NOMO-1 (cell line): ENCODE data around the gene SSU72.
"Not testable (repeated sequence)": the region's sequence is repeated elsewhere in the genome, so short reads cannot be mapped to it uniquely, and the experiment has no call there.

Experiments
- DNase-seq, 2 experiments: peaks; one replicate each; lab custom pipeline; 2025; ENCODE audit not compliant: unreplicated experiment in 2 of 2; lab: John Stamatoyannopoulos, UW

Gene SSU72

DNA sequence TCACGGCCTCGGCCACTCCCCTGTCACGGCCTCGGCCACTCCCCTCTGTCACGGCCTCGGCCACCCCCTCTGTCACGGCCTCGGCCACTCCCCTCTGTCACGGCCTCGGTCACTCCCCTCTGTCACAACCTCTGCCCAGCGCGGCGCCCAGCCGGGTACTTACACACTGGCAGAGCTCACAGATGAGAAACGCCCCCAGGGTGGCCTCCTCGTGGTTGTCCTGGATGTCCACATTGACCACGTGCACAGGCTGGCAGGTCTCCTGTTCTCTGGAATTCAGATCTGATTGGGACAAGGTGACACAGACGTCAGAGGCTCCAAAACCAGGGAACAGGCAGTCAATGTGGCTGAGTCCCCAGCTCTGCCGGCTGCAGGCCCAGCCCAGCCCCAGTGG lies 31.0 kb downstream of the SSU72 start:
- DNase-seq = no peak

DNA sequence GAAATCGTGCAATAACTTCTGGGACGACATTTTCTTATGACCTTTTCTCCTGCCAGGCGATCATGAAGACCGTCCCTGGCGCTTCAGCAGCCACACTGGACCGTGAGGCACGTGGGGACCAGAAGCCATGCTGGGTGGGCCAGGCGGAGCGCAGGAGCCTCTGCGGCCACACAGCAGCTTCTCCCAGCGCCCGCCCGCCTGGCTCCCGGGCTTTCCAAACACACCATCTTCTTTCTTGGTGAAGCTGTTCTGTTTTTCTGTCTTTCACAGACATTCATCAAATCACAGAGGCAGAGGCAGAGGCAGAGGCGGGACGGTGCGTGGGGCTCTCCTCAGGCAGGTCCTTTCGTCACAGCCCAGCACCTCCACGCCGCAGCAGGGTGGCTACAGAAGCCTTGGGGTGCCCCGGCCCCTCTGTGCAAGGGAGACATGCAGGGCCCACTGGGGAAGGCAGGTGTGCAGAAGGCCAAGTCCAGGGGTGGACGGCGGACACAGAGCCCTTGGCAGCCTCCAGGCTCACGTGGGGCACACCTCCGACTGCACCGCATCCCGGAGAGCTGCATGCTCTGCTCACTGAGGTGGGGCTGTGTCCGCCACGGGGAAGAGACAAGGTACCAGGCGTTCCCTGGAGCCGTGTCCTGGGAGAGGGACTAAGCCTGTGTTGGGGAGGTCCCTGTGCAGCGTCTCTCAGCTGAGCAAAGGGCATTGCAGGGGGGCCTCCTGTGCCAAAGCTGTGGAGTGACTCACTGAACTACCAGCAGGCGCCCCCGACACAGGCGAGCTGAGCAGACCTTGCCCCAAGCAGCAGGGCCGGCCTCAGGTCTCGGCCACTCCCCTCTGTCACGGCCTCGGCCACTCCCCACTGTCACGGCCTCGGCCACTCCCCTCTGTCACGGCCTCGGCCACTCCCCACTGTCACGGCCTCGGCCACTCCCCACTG lies 31.6 kb downstream of the SSU72 start:
- no peak for DNase-seq

- no peak for DNase-seq
Observed at GRCh38 chr1:1541956-1542765, 32.5 kb downstream of the SSU72 start.

DNA sequence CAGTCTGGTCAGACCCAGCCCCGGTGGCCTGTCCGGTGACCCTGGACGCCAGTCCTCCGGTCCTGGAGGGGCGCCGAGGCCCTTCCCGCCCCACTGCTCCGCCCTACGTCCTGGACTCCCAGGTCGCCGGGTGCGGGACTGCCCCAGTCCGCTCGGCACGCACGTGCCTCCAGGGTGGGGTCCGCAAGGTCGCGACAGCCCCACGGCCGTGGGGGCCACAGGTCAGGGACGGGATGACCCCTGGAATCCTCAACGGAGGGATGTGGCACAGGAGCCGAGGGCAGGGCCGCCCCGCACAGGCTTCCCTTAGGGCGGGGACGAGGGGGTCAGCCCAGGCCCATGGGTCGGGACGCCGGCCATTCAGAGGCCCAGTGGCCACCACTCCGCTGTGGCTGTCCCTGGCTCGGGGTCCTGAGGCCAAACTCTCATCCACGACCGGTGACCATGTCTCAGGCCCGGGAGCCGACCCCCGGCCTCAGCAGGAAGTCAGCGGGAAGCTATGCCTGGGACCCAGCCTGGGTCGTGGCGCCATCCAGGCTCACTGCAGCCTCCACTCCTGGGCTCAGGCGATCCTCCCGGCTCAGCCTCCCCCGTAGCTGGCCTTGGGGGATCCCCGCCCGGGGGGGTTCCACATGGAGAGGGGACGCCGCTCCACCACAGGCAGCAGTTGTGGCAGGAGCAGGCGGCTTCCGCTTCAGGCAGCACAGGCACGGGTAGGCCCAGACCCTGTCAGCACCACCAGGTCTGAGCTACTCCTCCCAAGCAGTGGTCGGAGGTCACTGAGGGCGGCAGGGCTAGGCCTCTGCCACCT lies 33.6 kb downstream of the SSU72 start:
- DNase-seq = no peak

DNA sequence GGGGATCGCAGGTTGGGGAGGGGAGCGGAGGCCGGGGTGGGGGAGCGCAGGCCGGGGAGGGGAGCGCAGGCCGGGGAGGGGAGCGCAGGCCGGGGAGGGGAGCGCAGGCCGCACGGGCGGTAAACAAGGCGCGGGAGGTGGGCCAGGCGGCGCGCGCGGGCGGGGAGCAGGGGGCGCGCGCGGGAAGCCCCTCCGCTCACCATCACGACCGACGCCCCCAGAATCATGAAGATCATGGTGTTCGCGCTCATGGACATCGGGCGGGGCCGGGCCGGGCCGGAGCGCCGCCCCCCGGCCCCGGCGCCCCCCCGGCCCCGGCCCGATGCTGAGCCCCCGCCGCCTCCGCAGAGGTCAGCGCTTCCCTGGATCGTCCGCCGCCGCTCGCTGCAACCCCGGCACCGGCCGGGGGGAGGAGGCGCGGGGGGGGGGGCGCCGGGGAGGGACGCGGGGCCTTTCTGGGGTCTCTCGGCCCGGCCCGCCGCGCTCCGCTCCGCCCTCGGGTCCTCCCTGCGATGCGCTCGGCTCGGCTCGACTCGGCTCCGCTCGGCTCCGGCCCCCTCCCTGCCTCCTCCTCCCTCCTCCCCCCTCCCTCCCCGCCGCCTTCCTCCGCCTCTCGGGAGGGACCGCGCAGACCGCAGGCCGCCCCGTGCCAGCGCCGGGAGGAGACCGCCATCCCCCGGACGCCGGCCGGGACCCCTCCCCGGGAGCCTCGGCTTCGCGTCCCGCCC lies 34.4 kb downstream of the SSU72 start, which contains the start of gene TMEM240:
Gene TMEM240 (minus strand): TSS at position 535 of the 728 bp plus-strand sequence. CDS start 278 bp downstream, at position 257.
- no peak for DNase-seq

DNA sequence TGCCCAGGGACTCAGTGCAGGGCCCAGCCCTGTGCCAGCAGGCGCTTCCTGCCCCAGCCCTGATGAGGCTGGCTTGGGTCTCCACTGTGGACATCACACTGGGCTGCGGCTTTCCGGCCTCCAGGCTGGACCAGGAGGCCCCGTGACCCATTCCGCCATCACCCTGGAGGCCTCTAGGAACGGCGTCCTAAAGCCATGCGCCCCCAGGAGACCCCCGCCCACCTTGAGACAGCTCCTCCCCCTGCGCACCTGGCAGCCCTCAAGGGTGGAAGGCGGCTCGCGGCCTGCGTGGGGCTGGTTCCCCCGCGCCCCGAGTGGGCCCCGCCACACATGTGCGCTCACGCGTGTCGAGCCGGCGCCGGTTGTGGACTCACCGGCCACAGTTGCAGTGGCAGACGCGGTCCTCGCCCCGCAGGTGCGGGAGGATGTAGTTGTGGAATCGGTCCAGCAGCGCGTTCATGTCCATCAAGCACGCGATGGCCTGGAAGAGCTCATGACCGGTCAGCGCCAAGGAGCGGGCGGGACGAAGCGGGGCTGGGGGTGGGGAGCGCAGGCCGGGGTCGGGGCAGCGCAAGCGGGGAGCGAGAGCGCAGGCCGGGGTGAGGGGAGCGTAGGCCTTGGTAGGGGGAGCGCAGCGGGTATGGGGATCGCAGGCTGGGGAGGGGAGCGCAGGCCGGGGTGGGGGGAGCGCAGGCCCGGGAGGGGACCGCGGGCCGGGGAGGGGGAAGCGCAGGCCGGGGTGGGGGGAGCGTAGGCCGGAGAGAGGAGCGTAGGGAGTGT lies 35.2 kb downstream of the SSU72 start:
- no peak for DNase-seq

DNA sequence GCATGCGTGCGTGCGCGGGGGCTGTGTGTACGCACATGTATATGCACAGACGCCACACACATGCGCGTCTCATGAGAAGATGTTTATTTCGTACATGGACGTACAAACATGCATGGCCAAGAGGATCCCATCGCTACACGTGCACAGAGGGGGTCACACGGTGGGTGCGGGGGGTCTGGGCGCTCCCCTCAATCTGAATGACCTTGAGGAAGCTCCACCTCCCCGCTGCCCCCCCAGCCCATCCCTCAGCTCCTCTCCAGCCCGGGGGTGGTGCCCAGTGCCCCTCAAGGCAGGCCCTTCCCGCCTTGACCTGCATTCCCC lies 35.7 kb downstream of the SSU72 start:
- no peak for DNase-seq

- DNase-seq = no peak
Observed at GRCh38 chr1:1538334-1538733, 36.3 kb downstream of the SSU72 start.

GRCh38 chr1:1537626-1538250 lies 36.9 kb downstream of the SSU72 start:
- DNase-seq = no peak

- DNase-seq = no peak
Observed at GRCh38 chr1:1536938-1537546, 37.6 kb downstream of the SSU72 start.

- DNase-seq = no peak
Observed at GRCh38 chr1:1536019-1536937, 38.4 kb downstream of the SSU72 start.

DNA sequence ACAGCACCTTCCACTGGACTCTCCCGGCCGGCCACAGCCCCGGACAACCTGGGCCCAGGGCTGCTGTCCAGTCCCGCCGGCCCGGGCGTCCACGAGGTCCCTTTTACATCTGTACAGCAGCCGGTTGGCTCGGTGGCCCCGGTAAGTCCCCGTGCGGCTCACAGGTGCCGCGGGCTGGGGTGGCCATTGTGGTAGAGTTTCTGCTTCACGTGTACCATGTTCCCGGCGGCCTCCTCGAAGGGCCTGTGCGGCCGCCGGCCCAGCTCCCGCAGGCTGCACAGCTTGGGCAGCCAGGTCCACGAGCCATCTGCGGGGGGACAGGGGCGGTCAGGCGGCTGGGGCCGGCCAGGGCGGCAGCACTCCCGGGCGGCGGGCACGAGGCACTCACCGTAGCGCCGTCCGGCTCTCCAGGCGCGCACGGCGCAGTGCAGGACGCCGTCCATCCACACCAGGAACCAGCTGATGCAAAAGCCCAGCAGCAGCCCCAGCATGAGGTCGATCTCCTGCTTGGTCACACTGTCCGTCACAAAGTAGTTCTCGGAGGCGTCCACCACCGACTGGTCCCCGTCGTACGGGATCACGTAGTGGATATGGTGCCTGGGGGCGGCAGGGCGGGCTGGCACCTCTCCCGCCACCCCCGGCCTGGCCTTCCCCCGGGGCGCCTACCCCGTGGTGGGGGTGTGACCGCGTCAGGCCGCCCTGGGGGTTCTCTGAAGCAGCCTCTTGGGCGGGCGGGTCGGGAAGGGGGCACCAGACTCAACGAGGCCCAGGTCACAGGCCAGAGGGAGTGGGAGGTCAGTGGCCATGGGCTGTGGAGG lies 39.3 kb downstream of the SSU72 start:
- no peak for DNase-seq

- DNase-seq = no peak
Observed at GRCh38 chr1:1534401-1535154, 40.1 kb downstream of the SSU72 start.

DNA sequence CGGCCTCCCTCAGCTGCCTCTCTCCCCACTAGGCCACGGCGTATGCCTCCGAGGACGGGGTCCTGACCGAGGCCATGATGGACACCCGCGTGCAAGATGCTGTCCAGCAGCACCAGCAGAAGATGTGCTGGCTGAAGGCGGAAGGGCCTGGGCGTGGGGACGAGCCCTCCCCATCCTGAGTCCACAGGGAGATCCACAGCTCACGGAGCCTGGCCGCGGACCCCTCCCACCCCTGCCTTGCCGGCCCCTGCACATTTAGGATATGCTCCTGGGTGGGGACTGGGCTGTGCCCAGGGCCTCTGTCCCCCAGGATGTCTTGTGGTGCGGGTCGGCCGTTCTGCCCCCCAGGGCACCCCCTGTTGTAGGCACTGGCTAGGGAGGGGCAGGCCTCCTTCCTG lies 40.8 kb downstream of the SSU72 start:
- DNase-seq = not testable (repeated sequence)

DNA sequence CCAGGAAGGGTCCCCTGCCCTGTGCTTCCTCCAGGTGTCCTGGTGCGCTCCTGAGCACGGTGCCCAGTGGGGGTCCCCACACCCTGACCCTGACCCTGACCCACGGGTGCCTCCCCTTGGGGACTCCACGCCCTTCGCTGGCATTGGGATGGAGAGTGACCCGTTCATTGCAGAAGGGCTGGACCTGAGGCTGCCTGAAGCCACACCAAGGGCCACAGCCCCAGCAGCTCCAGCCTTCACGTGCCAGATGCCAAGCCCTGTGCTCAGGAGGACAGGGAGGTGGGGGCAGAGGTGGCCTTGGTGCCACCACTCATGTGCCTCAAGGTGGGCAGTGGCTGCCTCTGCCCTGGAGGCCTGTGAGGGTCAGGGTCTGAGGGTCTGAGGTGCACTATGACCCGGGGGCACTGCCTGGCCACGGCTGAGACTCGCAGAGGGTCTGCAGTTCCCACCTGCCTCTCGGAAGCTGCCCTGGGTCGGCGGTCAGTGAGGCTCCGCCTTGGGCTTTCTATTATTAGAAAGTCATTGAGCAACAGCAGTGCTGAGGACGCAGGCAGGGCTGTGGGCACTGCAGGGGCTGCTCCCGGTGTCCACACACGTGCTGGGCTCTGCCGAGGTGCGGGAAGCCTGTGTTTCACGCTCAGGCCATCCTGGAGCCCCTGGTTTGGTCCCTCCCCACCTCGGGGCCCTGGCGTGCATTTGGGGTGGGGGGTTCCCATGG lies 41.3 kb downstream of the SSU72 start:
- not testable (repeated sequence) for DNase-seq
